22Rv1 (cell line): ENCODE results near the gene DNAH1.
A peak's percentile ranks its signal among the peaks of the same experiment; 100 is the strongest.

Source experiments
- H3K27ac ChIP-seq: fragments of 450-650 bp; 2 replicates; pipeline ENCODE4 v1.5.1; 2017
- CTCF ChIP-seq: fragments of 450-650 bp; IDR thresholded peaks from 2 replicates; pipeline ENCODE4 v1.5.1; 2017; ENCODE audit warnings: mild to moderate bottlenecking
- ZFX ChIP-seq: fragments of 450-650 bp; IDR thresholded peaks from 2 replicates; pipeline ENCODE4 v1.6.1; 2017; ENCODE audit warnings: antibody characterized with exemption, borderline replicate concordance

DNAH1 gene

GRCh38 chr3:52381623-52382022, 65.5 kb downstream of the DNAH1 start:
- TF ChIP-seq CTCF (no peak), ZFX (no peak)

GRCh38 chr3:52383446-52383845, 67.3 kb downstream of the DNAH1 start:
- no peak overlapping the region for H3K27ac ChIP-seq
- TF ChIP-seq ZFX (no peak), CTCF (no peak)

More at GRCh38 chr3:52381623-52382022, 65.5 kb downstream of the DNAH1 start:
- no peak overlapping the region for H3K27ac ChIP-seq

GRCh38 chr3:52384019-52384761, 68.1 kb downstream of the DNAH1 start:
- H3K27ac ChIP-seq: no peak overlapping the region

GRCh38 chr3:52385157-52385556, 69.0 kb downstream of the DNAH1 start:
- TF ChIP-seq CTCF: peak; percentile 53
- no peak for TF ChIP-seq ZFX
- no peak overlapping the region for H3K27ac ChIP-seq

More at GRCh38 chr3:52384019-52384761, 68.1 kb downstream of the DNAH1 start:
- TF ChIP-seq CTCF (no peak), ZFX (no peak)

GRCh38 chr3:52387481-52387880, 71.4 kb downstream of the DNAH1 start:
- TF ChIP-seq ZFX (no peak), CTCF (no peak)
- no peak overlapping the region for H3K27ac ChIP-seq

GRCh38 chr3:52388348-52388821, 72.3 kb downstream of the DNAH1 start:
- TF ChIP-seq CTCF (0 out of 2 replicates have a peak, but pooled peaks have one; percentile 14), ZFX (no peak)
- no peak overlapping the region for H3K27ac ChIP-seq

- TF ChIP-seq CTCF (no peak), ZFX (no peak)
Measured at GRCh38 chr3:52388933-52389332, 72.8 kb downstream of the DNAH1 start.

More at GRCh38 chr3:52388933-52389332, 72.8 kb downstream of the DNAH1 start:
- no peak overlapping the region for H3K27ac ChIP-seq
